Keratinocyte (primary cell): Measurements from ENCODE around the gene SNHG17.

Source experiments
- CTCF ChIP-seq, 3 experiments: IDR thresholded peaks in 1 of 3; conservative IDR thresholded peaks in 1 of 3; optimal IDR thresholded peaks in 1 of 3; 2 replicates in 2 of 3; 3 replicates in 1 of 3; pipeline versions ENCODE3 to v1.5.1; 2011; ENCODE audit warnings: low read length in 3 of 3, mild to moderate bottlenecking in 3 of 3, moderate library complexity in 2 of 3, control low read depth in 1 of 3, inconsistent platforms in 1 of 3; ENCODE audit not compliant: insufficient read depth in 2 of 3; ENCODE audit errors: extremely low read depth in 1 of 3
- EZH2 ChIP-seq: IDR thresholded peaks from one replicate; pipeline ENCODE4 v1.6.1; 2012; ENCODE audit warnings: inconsistent platforms, mild to moderate bottlenecking, low read length, moderate library complexity

GRCh38 chr20:38428800-38429199 is 6.3 kb downstream of the SNHG17 start:
- TF ChIP-seq CTCF (optimal IDR thresholded peaks at IDR 0.05 in 1 of 3, IDR thresholded peaks at IDR 0.05 in 1 of 3, conservative IDR thresholded peaks at IDR 0.05 in 1 of 3; ENCODE audit: extremely low read depth in 1 of 3, insufficient read depth in 2 of 3, low read length in 3 of 3) = no peak
- no peak for TF ChIP-seq EZH2
